Right atrium auricular region (tissue), 2 donors: ENCODE data around the gene KPNA1. TPM values are rescaled to one million over a fixed set of nuclear protein-coding genes. Genes with fewer than 3 reads are reported as not detected.

Experiments used
- DNase-seq: peaks from one replicate; pipeline ENCODE4 v3.0.0-alpha.2; 2019; ENCODE audit warnings: low spot score
- H3K27ac ChIP-seq, 2 donors: fragments of 200-600 bp; sonication (generic); 1 replicate in 1 of 2; 2 replicates in 1 of 2; pipeline ENCODE4 v1.5.1; 2016 to 2019
- H3K27me3 ChIP-seq, 2 donors: fragments of 200-600 bp; sonication (generic); one replicate each; pipeline versions ENCODE4 v1.5.1 to v1.6.0; 2017 to 2019
- H3K36me3 ChIP-seq: fragments of 200-600 bp; sonication (generic); one replicate; pipeline ENCODE4 v1.5.1; 2016
- H3K4me1 ChIP-seq, 2 donors: fragments of 200-600 bp; sonication (generic); one replicate each; pipeline versions ENCODE4 v1.5.1 to v1.6.0; 2017 to 2019
- H3K4me3 ChIP-seq, 2 donors: fragments of 200-600 bp; sonication (generic); 1 replicate in 1 of 2; 2 replicates in 1 of 2; pipeline ENCODE4 v1.5.1; 2017 to 2019; ENCODE audit warnings: mild to moderate bottlenecking in 1 of 2, moderate library complexity in 1 of 2
- H3K9me3 ChIP-seq, 2 donors: fragments of 200-600 bp; sonication (generic); one replicate each; pipeline ENCODE4 v1.5.1; 2019
- total RNA-seq, 2 donors: library from RNA; depleted of rRNA; stranded (reverse); fragments of >200 nt; gene quantifications; one replicate each; pipeline ENCODE4 v1.1.0, GENCODE V29; 2016
- TF ChIP-seq, protein P1 (sequence below), 2 donors: fragments of 200-600 bp; sonication (generic); IDR thresholded peaks; one replicate each; pipeline ENCODE4 v1.5.1; 2019; ENCODE audit warnings: antibody characterized with exemption in 2 of 2

KPNA1 gene
- total RNA-seq, 2 donors from 2014 or later = 33.3 to 40.0 TPM

DNA sequence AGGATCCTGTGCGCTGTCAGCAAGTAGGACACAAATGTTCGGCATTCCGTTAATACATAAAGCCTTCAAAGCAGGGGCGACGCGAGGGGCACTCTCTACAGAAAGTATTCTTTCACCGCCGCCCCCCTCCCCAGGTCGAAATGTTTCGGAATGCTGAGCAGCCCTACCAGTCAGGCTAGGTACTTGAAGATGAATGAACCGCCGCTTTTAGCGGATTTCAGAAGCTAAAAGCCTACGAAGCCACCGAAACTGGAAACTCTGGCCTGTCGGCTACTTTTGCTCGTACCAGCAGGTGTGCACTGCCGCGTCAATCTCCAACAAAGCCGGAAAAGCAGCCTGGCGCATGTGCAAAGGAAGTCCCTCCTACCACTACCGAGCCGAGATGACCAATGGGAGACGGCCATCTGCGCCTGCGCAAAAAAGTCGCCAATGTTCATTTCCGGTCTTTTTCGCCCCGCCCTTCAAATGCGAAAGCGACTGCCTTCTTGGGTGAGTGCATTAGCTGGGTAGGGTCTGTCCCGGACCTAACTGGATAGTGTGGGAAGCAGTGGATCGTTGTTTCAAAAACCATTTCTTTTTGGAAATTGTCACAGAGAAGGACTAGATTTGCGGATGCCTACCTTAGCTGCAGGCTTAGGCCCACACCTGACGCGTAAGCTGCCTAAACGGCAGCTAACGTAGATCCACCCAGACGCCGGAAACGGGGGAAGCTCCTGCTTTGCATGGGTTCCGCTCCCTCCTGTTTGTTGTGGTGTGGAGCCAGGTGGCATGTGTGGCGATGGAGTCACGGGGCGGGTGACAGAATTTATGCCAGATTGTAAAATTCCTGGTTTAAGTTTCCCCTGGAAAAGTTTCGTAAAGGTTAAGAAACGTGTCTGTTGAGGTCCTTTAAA, 98.7 kb downstream of the KPNA1 start, which contains the start of gene WDR5B:
Gene WDR5B (minus strand): TSS at position 301 of the 893 bp plus-strand sequence. CDS start 534 bp downstream, outside the sequence.
- Histone ChIP-seq H3K36me3 (peaks cover 5% of the 10 kb centered on the region), H3K27me3 (no peaks in the 10 kb centered on the region), H3K4me1 (peaks cover 0 to 21% of the 10 kb centered on the region in 2 donors), H3K4me3 (peak within 1 kb of the TSS; percentile 68 to 77), H3K27ac (peak within 1 kb of the TSS; percentile 89 to 90), H3K9me3 (no peaks in the 10 kb centered on the region)
- TF ChIP-seq, protein P1, sequence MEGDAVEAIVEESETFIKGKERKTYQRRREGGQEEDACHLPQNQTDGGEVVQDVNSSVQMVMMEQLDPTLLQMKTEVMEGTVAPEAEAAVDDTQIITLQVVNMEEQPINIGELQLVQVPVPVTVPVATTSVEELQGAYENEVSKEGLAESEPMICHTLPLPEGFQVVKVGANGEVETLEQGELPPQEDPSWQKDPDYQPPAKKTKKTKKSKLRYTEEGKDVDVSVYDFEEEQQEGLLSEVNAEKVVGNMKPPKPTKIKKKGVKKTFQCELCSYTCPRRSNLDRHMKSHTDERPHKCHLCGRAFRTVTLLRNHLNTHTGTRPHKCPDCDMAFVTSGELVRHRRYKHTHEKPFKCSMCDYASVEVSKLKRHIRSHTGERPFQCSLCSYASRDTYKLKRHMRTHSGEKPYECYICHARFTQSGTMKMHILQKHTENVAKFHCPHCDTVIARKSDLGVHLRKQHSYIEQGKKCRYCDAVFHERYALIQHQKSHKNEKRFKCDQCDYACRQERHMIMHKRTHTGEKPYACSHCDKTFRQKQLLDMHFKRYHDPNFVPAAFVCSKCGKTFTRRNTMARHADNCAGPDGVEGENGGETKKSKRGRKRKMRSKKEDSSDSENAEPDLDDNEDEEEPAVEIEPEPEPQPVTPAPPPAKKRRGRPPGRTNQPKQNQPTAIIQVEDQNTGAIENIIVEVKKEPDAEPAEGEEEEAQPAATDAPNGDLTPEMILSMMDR (IDR thresholded peaks at IDR 0.05) = no peak
- peak; percentile 99 for DNase-seq

DNA sequence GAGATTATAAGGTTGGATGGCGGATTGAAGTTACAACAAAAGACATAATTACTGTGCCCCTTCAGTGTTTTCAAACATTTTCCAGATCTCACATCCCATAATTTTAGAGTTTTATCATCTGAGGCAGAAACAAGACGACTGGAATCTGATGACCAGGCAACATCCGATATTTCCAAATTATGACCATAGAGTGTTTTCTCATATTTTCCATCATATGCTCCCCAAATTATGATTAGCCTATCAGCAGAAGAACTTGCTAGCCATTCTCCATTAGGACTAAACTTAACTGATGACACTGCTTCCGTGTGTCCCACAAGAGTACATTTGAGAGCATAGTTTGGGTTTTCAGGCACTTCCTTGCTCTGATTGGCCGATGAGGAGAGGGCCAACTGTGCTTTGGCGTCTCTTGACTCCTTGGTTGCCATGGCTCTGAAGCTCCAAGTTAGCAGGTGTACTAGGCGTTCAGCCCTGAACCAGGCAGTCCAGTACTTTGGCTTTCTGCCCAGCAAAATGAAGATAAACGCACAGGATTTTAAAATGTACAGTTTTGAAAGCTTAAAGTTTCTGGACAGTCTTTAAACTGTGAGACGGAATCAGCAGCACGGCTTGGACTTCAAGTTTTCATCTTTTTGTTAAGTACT, 99.5 kb downstream of the KPNA1 start:
- Histone ChIP-seq H3K4me3 (peak overlapping the region; percentile 68 to 77), H3K27me3 (no peaks in the 10 kb centered on the region), H3K4me1 (peaks cover 0 to 21% of the 10 kb centered on the region in 2 donors), H3K27ac (peak overlapping the region; percentile 89 to 90), H3K36me3 (peaks cover 13% of the 10 kb centered on the region), H3K9me3 (no peaks in the 10 kb centered on the region)
- no peak for DNase-seq
- TF ChIP-seq, protein P1 (IDR thresholded peaks at IDR 0.05) = no peak

DNA sequence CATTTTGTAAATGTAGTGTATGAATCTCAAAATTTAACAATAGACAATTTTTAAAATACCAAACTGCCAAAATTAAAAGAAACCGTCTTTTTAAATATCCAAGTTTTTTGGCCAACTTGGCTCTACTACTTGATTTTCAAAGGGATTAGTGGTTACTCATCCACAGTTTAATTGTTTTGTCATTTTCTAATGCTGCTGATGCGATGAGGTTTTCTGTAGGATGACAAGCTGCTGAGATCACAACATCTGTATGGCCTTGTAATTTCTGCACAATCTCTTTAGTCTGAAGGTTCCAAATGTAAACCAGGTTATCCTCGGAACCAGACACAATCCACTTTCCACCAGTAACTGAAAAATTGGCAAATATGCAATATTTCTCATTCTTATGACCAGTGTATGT, 100.3 kb downstream of the KPNA1 start:
- H3K27me3 ChIP-seq = no peaks in the 10 kb centered on the region
- DNase-seq = no peak
- no peaks in the 10 kb centered on the region for H3K9me3 ChIP-seq
- peaks cover 21% of the 10 kb centered on the region for H3K36me3 ChIP-seq
- no peak overlapping the region for H3K4me3 ChIP-seq
- no peak overlapping the region for H3K27ac ChIP-seq
- TF ChIP-seq, protein P1 (IDR thresholded peaks at IDR 0.05) = no peak
- peaks cover 0 to 21% of the 10 kb centered on the region in 2 donors for H3K4me1 ChIP-seq

DNA sequence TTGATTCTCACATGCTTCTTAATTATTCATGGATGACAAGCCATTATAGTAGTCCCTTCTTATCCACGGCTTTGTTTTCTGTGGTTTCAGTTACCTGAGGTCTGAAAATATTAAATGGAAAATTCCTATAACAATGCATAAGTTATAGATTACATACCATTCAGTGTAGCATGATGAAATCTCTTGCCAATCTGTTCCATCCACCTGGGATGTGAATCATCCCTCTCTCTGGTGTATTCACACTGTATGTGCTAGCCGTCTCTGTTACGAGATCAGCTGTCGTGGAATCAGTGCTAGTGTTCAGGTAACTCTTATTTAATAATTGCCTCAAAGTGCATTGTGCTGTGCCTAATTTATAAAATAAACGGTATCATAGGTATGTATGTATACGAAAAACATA, 104.1 kb downstream of the KPNA1 start:
- TF ChIP-seq, protein P1 (IDR thresholded peaks at IDR 0.05) = no peak
- no peak for DNase-seq
- no peak overlapping the region for H3K4me3 ChIP-seq
- H3K9me3 ChIP-seq = no peaks in the 10 kb centered on the region
- peaks cover 50% of the 10 kb centered on the region for H3K36me3 ChIP-seq
- no peaks in the 10 kb centered on the region for H3K27me3 ChIP-seq
- H3K27ac ChIP-seq = no peak overlapping the region
- peaks cover 0 to 14% of the 10 kb centered on the region in 2 donors for H3K4me1 ChIP-seq

DNA sequence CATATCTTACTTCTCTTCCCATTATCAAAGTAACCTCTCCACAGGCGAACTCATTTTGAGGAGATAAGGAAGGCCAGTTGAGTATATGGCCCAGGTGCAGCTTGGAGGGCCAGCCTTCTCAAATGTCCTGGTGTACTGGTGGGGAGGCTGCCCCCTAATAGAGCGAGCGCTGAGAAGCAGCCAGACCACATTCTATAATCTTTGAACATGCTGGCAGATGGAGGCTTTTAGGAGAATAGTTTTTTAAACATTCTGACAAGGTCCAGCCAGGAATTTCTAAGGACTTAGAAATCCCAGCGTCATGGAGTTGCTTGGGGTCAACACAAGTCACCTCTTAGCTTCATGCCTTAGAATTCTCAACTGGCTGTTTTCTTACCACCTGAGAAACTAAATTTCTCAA, 104.6 kb downstream of the KPNA1 start:
- Histone ChIP-seq H3K4me3 (no peak overlapping the region), H3K27ac (no peak overlapping the region), H3K4me1 (peaks cover 0 to 11% of the 10 kb centered on the region in 2 donors), H3K27me3 (no peaks in the 10 kb centered on the region), H3K9me3 (no peaks in the 10 kb centered on the region), H3K36me3 (peaks cover 55% of the 10 kb centered on the region)
- TF ChIP-seq, protein P1 (IDR thresholded peaks at IDR 0.05) = no peak
- no peak for DNase-seq
